GM23338 (cell line): ENCODE results near the gene EYS. TPM values are rescaled to one million over a fixed set of nuclear protein-coding genes. Genes with fewer than 3 reads are reported as not detected.

Source experiments
- ATAC-seq: fragments of 200-7000 bp; cut with Tn5 transposase; 3 replicates; pipeline ENCODE4 v1.9.1; 2020
- DNase-seq: peaks from one replicate; pipeline ENCODE4 v3.0.0-alpha.2; 2015; ENCODE audit warnings: low spot score
- H2AFZ ChIP-seq: fragments of 200-600 bp; sonication (generic); 2 replicates; pipeline ENCODE4 v1.8.0; 2016; ENCODE audit warnings: antibody characterized with exemption, mild to moderate bottlenecking, moderate library complexity
- H3F3A ChIP-seq: fragments of 200-600 bp; sonication (generic); replicated peaks from 2 replicates; pipeline ENCODE4 v1.8.0; 2017; ENCODE audit warnings: antibody characterized with exemption, mixed run types, low read depth
- H3K27ac ChIP-seq: fragments of 200-600 bp; sonication (generic); 2 replicates; pipeline ENCODE4 v1.6.1; 2016; ENCODE audit warnings: low read depth
- H3K27me3 ChIP-seq: fragments of 200-600 bp; sonication (generic); 2 replicates; pipeline ENCODE4 v1.8.0; 2016; ENCODE audit warnings: mild to moderate bottlenecking, mixed run types, moderate library complexity; ENCODE audit not compliant: insufficient read depth
- H3K36me3 ChIP-seq: fragments of 200-600 bp; sonication (generic); 2 replicates; pipeline ENCODE4 v1.8.0; 2016; ENCODE audit warnings: mild to moderate bottlenecking; ENCODE audit not compliant: insufficient read depth
- H3K4me1 ChIP-seq: fragments of 200-600 bp; sonication (generic); 2 replicates; pipeline ENCODE4 v1.8.0; 2016; ENCODE audit warnings: mild to moderate bottlenecking, moderate library complexity; ENCODE audit not compliant: insufficient read depth
- H3K4me2 ChIP-seq: fragments of 200-600 bp; sonication (generic); 2 replicates; pipeline ENCODE4 v1.7.1; 2017; ENCODE audit warnings: mixed run types
- H3K4me3 ChIP-seq: fragments of 200-600 bp; sonication (generic); 2 replicates; pipeline ENCODE4 v1.6.1; 2016; ENCODE audit warnings: mixed run types
- H3K79me2 ChIP-seq: fragments of 200-600 bp; sonication (generic); replicated peaks from 2 replicates; pipeline ENCODE4 v1.8.0; 2017; ENCODE audit warnings: mild to moderate bottlenecking; ENCODE audit not compliant: insufficient read depth
- H3K9me2 ChIP-seq: fragments of 200-600 bp; sonication (generic); 2 replicates; pipeline ENCODE4 v1.8.0; 2017; ENCODE audit not compliant: insufficient read depth
- H4K20me1 ChIP-seq: fragments of 200-600 bp; sonication (generic); replicated peaks from 2 replicates; pipeline ENCODE4 v1.8.0; 2017; ENCODE audit warnings: mild to moderate bottlenecking; ENCODE audit not compliant: insufficient read depth
- H3K27ac Mint-ChIP-seq: 2 replicates; pipeline ENCODE4 v1.8.0; 2020; ENCODE audit warnings: inconsistent platforms, mild to moderate bottlenecking, moderate library complexity, mixed read lengths
- H3K27me3 Mint-ChIP-seq: 3 replicates; pipeline ENCODE4 v1.8.0; 2022; ENCODE audit warnings: low read depth, mild to moderate bottlenecking, moderate library complexity, mixed read lengths, inconsistent platforms; ENCODE audit not compliant: insufficient read depth, poor library complexity
- H3K36me3 Mint-ChIP-seq: 3 replicates; pipeline ENCODE4 v1.8.0; 2021; ENCODE audit warnings: low read depth, mild to moderate bottlenecking, inconsistent platforms, moderate library complexity, mixed read lengths
- H3K4me1 Mint-ChIP-seq: 3 replicates; pipeline ENCODE4 v1.8.0; 2020; ENCODE audit warnings: mild to moderate bottlenecking, inconsistent platforms, mixed read lengths
- H3K4me3 Mint-ChIP-seq: 3 replicates; pipeline ENCODE4 v1.8.0; 2021; ENCODE audit warnings: moderate library complexity, mild to moderate bottlenecking, inconsistent platforms, mixed read lengths
- H3K9me3 Mint-ChIP-seq: 3 replicates; pipeline ENCODE4 v1.8.0; 2020; ENCODE audit warnings: moderate library complexity, mild to moderate bottlenecking, inconsistent platforms, mixed read lengths
- ETS1 ChIP-seq: IDR thresholded peaks from 2 replicates; pipeline ENCODE4 v1.6.1; 2016; ENCODE audit warnings: antibody characterized with exemption
- EZH2 ChIP-seq: fragments of 200-600 bp; sonication (generic); IDR thresholded peaks from one replicate; pipeline ENCODE4 v1.8.0; 2017; ENCODE audit warnings: antibody characterized with exemption, mild to moderate bottlenecking, low read depth; ENCODE audit not compliant: unreplicated experiment
- EZH2phosphoT487 ChIP-seq: fragments of 200-600 bp; sonication (generic); IDR thresholded peaks from one replicate; pipeline ENCODE4 v1.8.1; 2018; ENCODE audit warnings: antibody characterized with exemption; ENCODE audit not compliant: unreplicated experiment
- JUNB ChIP-seq: IDR thresholded peaks from one replicate; pipeline ENCODE4 v1.6.1; 2016; ENCODE audit warnings: antibody characterized with exemption; ENCODE audit not compliant: unreplicated experiment
- NANOG ChIP-seq: IDR thresholded peaks from 2 replicates; pipeline ENCODE4 v1.6.1; 2016; ENCODE audit warnings: antibody characterized with exemption, borderline replicate concordance
- POLR2AphosphoS5 ChIP-seq: IDR thresholded peaks from 2 replicates; pipeline ENCODE4 v1.6.1; 2016; ENCODE audit warnings: antibody characterized with exemption, low read depth
- ZNF114 ChIP-seq: fragments of 250-450 bp; sonication (Bioruptor Pico); IDR thresholded peaks from 2 replicates; pipeline ENCODE4 v1.5.0; 2020; ENCODE audit warnings: mild to moderate bottlenecking, moderate library complexity
- ZNF331 ChIP-seq: fragments of 250-450 bp; sonication (Bioruptor Pico); IDR thresholded peaks from 2 replicates; pipeline ENCODE4 v1.5.0; 2020; ENCODE audit warnings: low read depth, mild to moderate bottlenecking, moderate library complexity
- ZNF462 ChIP-seq: fragments of 250-450 bp; sonication (Bioruptor Pico); IDR thresholded peaks from 2 replicates; pipeline ENCODE4 v1.5.0; 2020; ENCODE audit warnings: mild to moderate bottlenecking, moderate library complexity
- polyA plus RNA-seq: library from polyadenylated mRNA; unstranded; fragments of >200 nt; fragmentation: Nextera tagmentation; extraction: Ambion mirVana; gene quantifications from 2 replicates; pipeline ENCODE4 v1.2.1, GENCODE V29; 2016
- total RNA-seq: library from RNA; depleted of rRNA; stranded (reverse); fragments of >200 nt; shearing (Covaris generic); gene quantifications from 2 replicates; pipeline ENCODE4 v1.2.3, GENCODE V29; 2014
- TF ChIP-seq, protein P1 (sequence below), 2 experiments: fragments of 200-600 bp in 1 of 2; sonication (generic) in 1 of 2; conservative IDR thresholded peaks; 2 replicates each; pipeline versions ENCODE4 v1.5.1 to v1.6.1; 2016 to 2017; ENCODE audit warnings: antibody characterized with exemption in 2 of 2, low read depth in 2 of 2, mild to moderate bottlenecking in 2 of 2, moderate library complexity in 1 of 2

The EYS gene
- total and polyA plus RNA-seq, 2 experiments from 2014 or later: 0.38 to 0.52 TPM

DNA sequence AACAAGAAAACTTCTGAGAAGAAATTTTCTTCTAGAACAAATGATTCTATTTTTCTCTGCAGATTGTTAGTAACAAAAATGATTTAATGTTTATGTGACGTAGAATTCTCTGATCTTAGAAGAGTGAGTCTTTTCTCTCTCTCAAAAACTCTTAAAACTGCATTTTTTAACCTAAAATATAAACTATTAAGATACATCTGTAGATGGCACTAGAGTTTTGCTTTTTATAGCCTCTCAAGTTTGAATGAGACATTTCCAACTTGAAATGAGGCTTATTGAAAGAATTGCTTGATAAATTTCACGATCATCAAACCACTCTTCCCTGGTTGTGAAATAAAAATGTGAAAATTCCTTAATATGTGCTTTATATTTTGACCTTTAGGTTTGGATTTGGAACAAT, 2017.6 kb downstream of the EYS start (continued):
- TF ChIP-seq ZNF331 (CRISPR knock-in tag): no peak
- TF ChIP-seq NANOG: no peak
- no peak for TF ChIP-seq ZNF462 (CRISPR knock-in tag)

- ATAC-seq (no peak), DNase-seq (no peak)
- Histone ChIP-seq H3K4me1 (no peaks in the 10 kb centered on the region), H4K20me1 (peaks cover under 1% of the 10 kb centered on the region; the same call in 1 of the 2 replicates), H3K79me2 (peaks cover 70% of the 10 kb centered on the region), H3F3A (no peaks in the 10 kb centered on the region), H3K9me2 (no peaks in the 10 kb centered on the region), H3K27ac (no peak overlapping the region), H3K36me3 (peaks cover 10% of the 10 kb centered on the region; the same call in 1 of the 2 replicates), H3K4me2 (no peak overlapping the region), H2AFZ (no peak overlapping the region), H3K4me3 (no peak overlapping the region), H3K27me3 (no peaks in the 10 kb centered on the region)
- Mint-ChIP-seq H3K27ac (no peak overlapping the region), H3K36me3 (peaks cover 52% of the 10 kb centered on the region), H3K4me3 (no peak overlapping the region), H3K27me3 (peaks cover 5% of the 10 kb centered on the region), H3K4me1 (peaks cover 7% of the 10 kb centered on the region), H3K9me3 (peaks cover 16% of the 10 kb centered on the region; the same call in 2 of the 3 replicates)
- no peak for TF ChIP-seq JUNB
- TF ChIP-seq, protein P1, sequence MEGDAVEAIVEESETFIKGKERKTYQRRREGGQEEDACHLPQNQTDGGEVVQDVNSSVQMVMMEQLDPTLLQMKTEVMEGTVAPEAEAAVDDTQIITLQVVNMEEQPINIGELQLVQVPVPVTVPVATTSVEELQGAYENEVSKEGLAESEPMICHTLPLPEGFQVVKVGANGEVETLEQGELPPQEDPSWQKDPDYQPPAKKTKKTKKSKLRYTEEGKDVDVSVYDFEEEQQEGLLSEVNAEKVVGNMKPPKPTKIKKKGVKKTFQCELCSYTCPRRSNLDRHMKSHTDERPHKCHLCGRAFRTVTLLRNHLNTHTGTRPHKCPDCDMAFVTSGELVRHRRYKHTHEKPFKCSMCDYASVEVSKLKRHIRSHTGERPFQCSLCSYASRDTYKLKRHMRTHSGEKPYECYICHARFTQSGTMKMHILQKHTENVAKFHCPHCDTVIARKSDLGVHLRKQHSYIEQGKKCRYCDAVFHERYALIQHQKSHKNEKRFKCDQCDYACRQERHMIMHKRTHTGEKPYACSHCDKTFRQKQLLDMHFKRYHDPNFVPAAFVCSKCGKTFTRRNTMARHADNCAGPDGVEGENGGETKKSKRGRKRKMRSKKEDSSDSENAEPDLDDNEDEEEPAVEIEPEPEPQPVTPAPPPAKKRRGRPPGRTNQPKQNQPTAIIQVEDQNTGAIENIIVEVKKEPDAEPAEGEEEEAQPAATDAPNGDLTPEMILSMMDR (conservative IDR thresholded peaks at IDR 0.05; ENCODE audit: low read depth in 2 of 2): no peak
- TF ChIP-seq ZNF114 (CRISPR knock-in tag): no peak
- no peak for TF ChIP-seq EZH2
- TF ChIP-seq ETS1: no peak
- no peak for TF ChIP-seq ZNF331 (CRISPR knock-in tag)
- TF ChIP-seq EZH2phosphoT487: no peak
- TF ChIP-seq POLR2AphosphoS5: no peak
These were observed 2021.3 kb downstream of the EYS start for GRCh38 chr6:63685446-63686379.
